AG10803 (cell line): Measurements from ENCODE around the gene PDZD2.
"Not testable (repeated sequence)": the region's sequence is repeated elsewhere in the genome, so short reads cannot be mapped to it uniquely, and the experiment has no call there.

Source experiments
- DNase-seq: peaks from one replicate; pipeline ENCODE4 v3.0.0; 2010; ENCODE audit warnings: low read depth
- H3K4me3 ChIP-seq: 2 replicates; pipeline ENCODE4 v1.5.1; 2011; ENCODE audit warnings: mild to moderate bottlenecking, low read length, control low read depth
- CTCF ChIP-seq: conservative IDR thresholded peaks from 2 replicates; pipeline ENCODE4 v1.5.1; 2011; ENCODE audit warnings: mild to moderate bottlenecking, low read length, control low read depth, inconsistent platforms

The PDZD2 gene

DNA sequence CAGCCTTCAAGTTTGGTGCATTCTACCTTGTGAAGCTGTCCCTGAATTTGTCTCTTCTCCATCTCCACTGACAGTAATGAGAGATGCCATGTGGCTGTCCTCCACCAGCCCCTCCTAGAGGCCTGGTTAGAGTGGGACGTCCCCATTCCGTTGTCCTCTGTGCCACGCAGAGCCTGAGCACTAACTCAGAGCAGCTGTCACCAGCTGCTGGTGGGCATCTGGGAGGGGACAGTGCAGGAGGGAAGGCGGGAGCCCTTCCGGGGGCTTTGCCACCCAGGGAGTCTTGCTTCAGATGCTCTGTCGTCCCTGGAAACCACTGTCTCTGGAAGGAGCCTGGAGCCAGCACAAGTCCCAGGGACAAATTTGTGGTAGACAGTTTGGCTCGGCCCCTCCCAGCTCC lies 78.6 kb downstream of the PDZD2 start:
- TF ChIP-seq CTCF: no peak
- H3K4me3 ChIP-seq: no peak overlapping the region
- no peak for DNase-seq

DNA sequence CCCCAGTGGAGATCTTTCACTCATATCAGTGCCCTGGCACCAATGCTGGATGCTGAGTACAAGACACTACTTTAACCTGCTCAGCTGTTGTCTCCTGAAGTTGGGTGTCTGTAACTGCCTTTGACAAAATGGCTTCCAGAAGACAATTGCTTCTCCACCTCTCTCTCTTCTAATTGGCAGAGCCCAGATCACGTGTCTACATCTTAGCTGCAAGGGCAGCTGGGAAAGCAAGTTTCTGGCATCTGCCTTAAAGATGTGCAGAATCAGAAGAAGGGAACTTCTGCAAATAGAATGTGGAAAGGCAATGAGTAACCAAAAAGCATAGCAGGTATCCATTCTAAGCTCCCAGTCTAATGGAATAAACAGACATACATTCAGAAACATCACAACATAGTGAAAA lies 81.1 kb downstream of the PDZD2 start:
- H3K4me3 ChIP-seq: no peak overlapping the region
- no peak for TF ChIP-seq CTCF
- no peak for DNase-seq

GRCh38 chr5:31720811-31721345 lies 81.9 kb downstream of the PDZD2 start:
- no peak for DNase-seq
- H3K4me3 ChIP-seq: no peak overlapping the region
- no peak for TF ChIP-seq CTCF

DNA sequence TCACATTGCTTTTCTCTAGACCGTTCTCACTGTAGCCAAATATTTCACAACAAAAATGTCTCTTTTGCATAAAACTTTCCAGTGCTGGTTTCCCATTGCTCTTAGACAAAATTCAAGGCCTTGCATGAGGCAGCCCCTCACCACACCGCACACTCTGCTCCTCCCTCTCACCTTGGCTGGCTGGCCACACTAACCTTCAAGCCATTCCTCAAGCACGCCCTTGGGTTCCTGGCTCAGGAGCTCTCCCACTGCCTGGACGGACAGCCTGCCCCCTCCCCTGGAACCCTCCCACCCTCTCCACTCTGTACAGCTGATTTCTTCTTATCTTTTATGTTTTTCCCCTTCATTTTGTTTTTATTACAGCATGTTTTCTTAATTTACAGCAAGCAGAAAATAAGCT lies 83.2 kb downstream of the PDZD2 start:
- no peak for TF ChIP-seq CTCF
- no peak for DNase-seq
- H3K4me3 ChIP-seq: no peak overlapping the region

DNA sequence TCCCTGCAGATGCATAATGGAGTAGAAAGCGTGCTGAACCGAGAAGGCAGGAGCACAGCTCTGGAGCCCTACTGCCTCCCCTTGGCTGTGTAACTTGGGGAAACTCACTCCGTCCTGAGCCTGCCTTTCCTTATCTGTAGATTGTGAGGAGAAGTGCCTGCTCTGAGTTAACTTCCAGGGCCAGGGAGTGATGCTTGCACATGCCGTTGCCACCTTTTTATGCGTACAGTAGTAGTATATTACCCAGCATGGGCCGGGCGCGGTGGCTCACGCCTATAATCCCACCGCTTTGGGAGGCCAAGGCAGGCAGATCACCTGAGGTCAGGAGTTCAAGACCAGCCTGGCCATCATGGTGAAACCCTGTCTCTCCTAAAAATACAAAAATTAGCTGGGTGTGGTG lies 87.1 kb downstream of the PDZD2 start:
- TF ChIP-seq CTCF: no peak
- H3K4me3 ChIP-seq: no peak overlapping the region
- no peak for DNase-seq

- TF ChIP-seq CTCF: no peak
- H3K4me3 ChIP-seq: no peak overlapping the region
- no peak for DNase-seq
Measured at GRCh38 chr5:31726952-31727351, 88.0 kb downstream of the PDZD2 start.

DNA sequence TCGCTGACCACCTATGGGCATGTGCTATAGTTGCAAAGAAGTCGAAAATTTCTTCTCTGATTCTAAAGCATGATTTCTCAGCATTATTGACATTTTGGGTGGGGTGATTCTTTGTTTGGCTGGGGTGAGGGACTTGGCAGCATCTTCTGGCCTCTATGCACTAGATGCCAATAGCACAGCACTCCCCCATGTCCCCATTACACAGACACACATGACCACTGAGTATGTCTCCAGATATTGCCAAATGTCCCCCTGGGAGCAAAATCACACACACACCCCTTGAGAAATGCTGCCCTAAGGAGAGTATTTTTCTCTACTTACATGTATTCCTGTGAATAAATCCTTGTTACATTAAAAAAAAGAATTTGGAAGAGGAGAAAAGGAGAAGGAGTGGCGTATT lies 89.1 kb downstream of the PDZD2 start:
- no peak for TF ChIP-seq CTCF
- no peak for DNase-seq
- H3K4me3 ChIP-seq: no peak overlapping the region

GRCh38 chr5:31728806-31729205 lies 89.9 kb downstream of the PDZD2 start:
- not testable (repeated sequence) for H3K4me3 ChIP-seq, DNase-seq
